Cardiac muscle cell (in vitro differentiated cells and primary cell): ENCODE measurements around the gene VN1R5. TPM values are rescaled to one million over a fixed set of nuclear protein-coding genes. Genes with fewer than 3 reads are reported as not detected.

Experiments
- DNase-seq, 2 donors: peaks; one replicate each; pipeline versions ENCODE4 v3.0.0 to v3.0.0-alpha.2; 2010 to 2017; ENCODE audit warnings: low read depth in 1 of 2, low spot score in 1 of 2
- H3K27ac ChIP-seq: fragments of 200-600 bp; sonication (generic); 2 replicates; pipeline ENCODE4 v1.5.1; 2016
- H3K27me3 ChIP-seq: fragments of 200-600 bp; sonication (generic); 2 replicates; pipeline ENCODE4 v1.6.0; 2016; ENCODE audit warnings: control low read depth
- H3K36me3 ChIP-seq: fragments of 200-600 bp; sonication (generic); 2 replicates; pipeline ENCODE4 v1.5.1; 2016; ENCODE audit warnings: control low read depth
- H3K4me1 ChIP-seq: fragments of 200-600 bp; sonication (generic); 2 replicates; pipeline ENCODE4 v1.8.1; 2017; ENCODE audit warnings: low read depth, mild to moderate bottlenecking, mixed run types
- H3K4me3 ChIP-seq: fragments of 200-600 bp; sonication (generic); 2 replicates; pipeline ENCODE4 v1.5.1; 2016; ENCODE audit warnings: mild to moderate bottlenecking
- H3K9me3 ChIP-seq: fragments of 200-600 bp; sonication (generic); 2 replicates; pipeline ENCODE4 v1.5.1; 2017; ENCODE audit warnings: low read depth, mild to moderate bottlenecking, control low read depth
- CTCF ChIP-seq: IDR thresholded peaks from 2 replicates; pipeline ENCODE4 v1.5.1; 2012; ENCODE audit warnings: low read depth, mild to moderate bottlenecking, low read length
- polyA plus RNA-seq: library from polyadenylated mRNA; unstranded; fragments of >200 nt; fragmentation: Nextera tagmentation; extraction: Ambion mirVana; gene quantifications from 2 replicates; pipeline ENCODE4 v1.2.1, GENCODE V29; 2016
- total RNA-seq: library from RNA; depleted of rRNA; stranded (reverse); fragments of >200 nt; gene quantifications from 2 replicates; pipeline ENCODE4 v1.2.3, GENCODE V29; 2016

Gene VN1R5
- total and polyA plus RNA-seq, 2 experiments from 2014 or later: not detected

GRCh38 chr1:247294282-247294681 lies 38.4 kb downstream of the VN1R5 start:
- Histone ChIP-seq H3K36me3 (no peaks in the 10 kb centered on the region), H3K27me3 (no peaks in the 10 kb centered on the region), H3K4me3 (no peak overlapping the region), H3K9me3 (no peaks in the 10 kb centered on the region), H3K27ac (no peak overlapping the region), H3K4me1 (no peaks in the 10 kb centered on the region)
- peak in 1 of 2 donors; percentile 77 for DNase-seq
- no peak for TF ChIP-seq CTCF

- no peak for TF ChIP-seq CTCF
- peak in 1 of 2 donors; percentile 64 for DNase-seq
- no peaks in the 10 kb centered on the region for H3K9me3 ChIP-seq
- H3K36me3 ChIP-seq: no peaks in the 10 kb centered on the region
- H3K27me3 ChIP-seq: no peaks in the 10 kb centered on the region
- H3K27ac ChIP-seq: no peak overlapping the region
- H3K4me3 ChIP-seq: no peak overlapping the region
- H3K4me1 ChIP-seq: no peaks in the 10 kb centered on the region
These were observed 39.4 kb downstream of the VN1R5 start for GRCh38 chr1:247295274-247295684.

- H3K27ac ChIP-seq: no peak overlapping the region
These were observed 39.9 kb downstream of the VN1R5 start for GRCh38 chr1:247295746-247296145.

GRCh38 chr1:247296599-247297180 lies 40.8 kb downstream of the VN1R5 start:
- TF ChIP-seq CTCF: no peak
- Histone ChIP-seq H3K36me3 (no peaks in the 10 kb centered on the region), H3K27ac (no peak overlapping the region), H3K4me3 (no peak overlapping the region), H3K9me3 (no peaks in the 10 kb centered on the region), H3K4me1 (no peaks in the 10 kb centered on the region), H3K27me3 (no peaks in the 10 kb centered on the region)
- no peak for DNase-seq

More at GRCh38 chr1:247295746-247296145, 39.9 kb downstream of the VN1R5 start:
- DNase-seq: no peak
- no peak overlapping the region for H3K4me3 ChIP-seq
- TF ChIP-seq CTCF: no peak
- H3K4me1 ChIP-seq: no peaks in the 10 kb centered on the region
- H3K27me3 ChIP-seq: no peaks in the 10 kb centered on the region
- H3K36me3 ChIP-seq: no peaks in the 10 kb centered on the region
- H3K9me3 ChIP-seq: no peaks in the 10 kb centered on the region

- Histone ChIP-seq H3K4me1 (no peaks in the 10 kb centered on the region), H3K9me3 (no peaks in the 10 kb centered on the region), H3K27me3 (no peaks in the 10 kb centered on the region), H3K4me3 (no peak overlapping the region), H3K27ac (no peak overlapping the region), H3K36me3 (peaks cover 2% of the 10 kb centered on the region)
- TF ChIP-seq CTCF: no peak
- DNase-seq: no peak
These were observed 41.6 kb downstream of the VN1R5 start for GRCh38 chr1:247297263-247298123.
